H1 (cell line): ENCODE data around the gene BAAT. TPM values are rescaled to one million over a fixed set of nuclear protein-coding genes. Genes with fewer than 3 reads are reported as not detected.

Source experiments
- CTCF ChIA-PET: fragments of 300-600 bp; sonication (Branson Sonifier 250); formaldehyde crosslinking; loops from one replicate; lab custom pipeline; 2021; ENCODE audit not compliant: partially characterized antibody; lab: Charles Lee
- POLR2A ChIA-PET: fragments of 300-600 bp; sonication (Branson Sonifier 250); formaldehyde crosslinking; loops from one replicate; lab custom pipeline; 2021; ENCODE audit warnings: inconsistent platforms; ENCODE audit not compliant: partially characterized antibody; lab: Charles Lee
- DNase-seq, 2 experiments: peaks; one replicate each; pipeline versions ENCODE4 v3.0.0 to v3.0.0-alpha.2; 2010 to 2022; ENCODE audit warnings: low spot score in 2 of 2, low read depth in 1 of 2, mixed read lengths in 1 of 2
- FAIRE-seq: peaks from 2 replicates; lab custom pipeline; 2011; peaks lifted over from hg19 to GRCh38; lab: Jason Lieb, UNC
- H2AFZ ChIP-seq: 2 replicates; pipeline ENCODE4 v1.8.1; 2012; ENCODE audit warnings: low read length, inconsistent platforms
- H2AK5ac ChIP-seq: 2 replicates; pipeline ENCODE4 v1.6.1; 2013; ENCODE audit warnings: low read depth, low read length
- H2BK120ac ChIP-seq: replicated peaks from 2 replicates; pipeline ENCODE3; 2013; ENCODE audit warnings: low read depth, low read length, inconsistent platforms
- H2BK12ac ChIP-seq: 2 replicates; pipeline ENCODE4 v1.6.1; 2013; ENCODE audit warnings: low read depth, low read length
- H2BK15ac ChIP-seq: 2 replicates; pipeline ENCODE4 v1.6.1; 2013; ENCODE audit warnings: low read length
- H2BK20ac ChIP-seq: 2 replicates; pipeline ENCODE4 v1.6.1; 2013; ENCODE audit warnings: low read length
- H2BK5ac ChIP-seq: 2 replicates; pipeline ENCODE4 v1.6.1; 2013; ENCODE audit warnings: low read depth, low read length
- H3K14ac ChIP-seq: 2 replicates; pipeline ENCODE4 v1.6.1; 2013; ENCODE audit warnings: inconsistent platforms; ENCODE audit not compliant: insufficient read length
- H3K18ac ChIP-seq: 2 replicates; pipeline ENCODE4 v1.6.1; 2013; ENCODE audit warnings: low read length; ENCODE audit errors: extremely low read depth
- H3K23ac ChIP-seq: 2 replicates; pipeline ENCODE4 v1.6.1; 2013; ENCODE audit warnings: inconsistent platforms; ENCODE audit not compliant: insufficient read length
- H3K23me2 ChIP-seq: 2 replicates; pipeline ENCODE4 v1.6.1; 2013; ENCODE audit warnings: low read depth, low read length
- H3K27ac ChIP-seq: 2 replicates; pipeline ENCODE4 v1.6.1; 2011; ENCODE audit warnings: low read depth, low read length, inconsistent platforms
- H3K27me3 ChIP-seq, 4 experiments: replicated peaks in 1 of 4; 1 replicate in 1 of 4; 2 replicates in 3 of 4; pipeline versions ENCODE4 v1.6.1 to v1.8.1; 2011 to 2013; ENCODE audit warnings: low read length in 3 of 4, mild to moderate bottlenecking in 3 of 4, inconsistent platforms in 2 of 4, mixed read lengths in 2 of 4, moderate library complexity in 1 of 4; ENCODE audit not compliant: control insufficient read depth in 3 of 4, insufficient read depth in 3 of 4; ENCODE audit errors: extremely low read depth in 1 of 4
- H3K36me3 ChIP-seq, 4 experiments: 2 replicates each; pipeline versions ENCODE4 v1.6.1 to v1.8.1; 2011 to 2013; ENCODE audit warnings: mild to moderate bottlenecking in 4 of 4, low read length in 3 of 4, moderate library complexity in 2 of 4, control low read depth in 1 of 4, inconsistent platforms in 1 of 4; ENCODE audit not compliant: insufficient read depth in 4 of 4, control insufficient read depth in 2 of 4
- H3K4ac ChIP-seq: replicated peaks from 2 replicates; pipeline ENCODE3; 2013; ENCODE audit warnings: low read length, low read depth, mixed read lengths, inconsistent platforms; ENCODE audit not compliant: insufficient read length
- H3K4me1 ChIP-seq, 4 experiments: replicated peaks in 1 of 4; 1 replicate in 1 of 4; 2 replicates in 3 of 4; pipeline versions ENCODE4 v1.6.1 to v1.8.1; 2011 to 2013; ENCODE audit warnings: low read length in 3 of 4, inconsistent platforms in 2 of 4, mixed read lengths in 1 of 4; ENCODE audit not compliant: insufficient read depth in 4 of 4, control insufficient read depth in 3 of 4
- H3K4me2 ChIP-seq, 2 experiments: 2 replicates each; pipeline versions ENCODE4 v1.6.1 to v1.8.1; 2011 to 2013; ENCODE audit warnings: low read depth in 2 of 2, low read length in 2 of 2, control low read depth in 1 of 2, inconsistent platforms in 1 of 2, mild to moderate bottlenecking in 1 of 2; ENCODE audit not compliant: insufficient read depth in 1 of 2
- H3K4me3 ChIP-seq, 4 experiments: fragments of 200-600, 300-600 bp in 1 of 4; sonication (generic), shearing (Covaris generic), sonication (Bioruptor Twin) in 1 of 4; 2 replicates each; pipeline versions ENCODE4 v1.5.1 to v1.8.1; 2011 to 2016; ENCODE audit warnings: low read length in 4 of 4, low read depth in 3 of 4, control low read depth in 2 of 4, inconsistent platforms in 2 of 4, mild to moderate bottlenecking in 2 of 4, mixed read lengths in 1 of 4, moderate library complexity in 1 of 4; ENCODE audit not compliant: insufficient read depth in 2 of 4; ENCODE audit errors: extremely low read depth in 1 of 4
- H3K56ac ChIP-seq: replicated peaks from 2 replicates; pipeline ENCODE3; 2013; ENCODE audit warnings: low read depth, mild to moderate bottlenecking, mixed read lengths, low read length, inconsistent platforms; ENCODE audit not compliant: insufficient read length
- H3K79me1 ChIP-seq: 2 replicates; pipeline ENCODE4 v1.6.1; 2013; ENCODE audit warnings: low read depth, low read length, control low read depth
- H3K79me2 ChIP-seq, 2 experiments: 2 replicates each; pipeline versions ENCODE4 v1.6.1 to v1.8.1; 2012 to 2013; ENCODE audit warnings: low read length in 2 of 2, mild to moderate bottlenecking in 2 of 2, inconsistent platforms in 1 of 2; ENCODE audit not compliant: insufficient read depth in 2 of 2, control insufficient read depth in 1 of 2
- H3K9ac ChIP-seq, 4 experiments: replicated peaks in 1 of 4; 1 replicate in 1 of 4; 2 replicates in 3 of 4; pipeline versions ENCODE4 v1.6.1 to v1.8.1; 2011 to 2013; ENCODE audit warnings: low read depth in 3 of 4, low read length in 3 of 4, control low read depth in 2 of 4, mild to moderate bottlenecking in 2 of 4, moderate library complexity in 2 of 4, inconsistent platforms in 1 of 4; ENCODE audit errors: extremely low read depth in 1 of 4
- H3K9me3 ChIP-seq, 2 experiments: 2 replicates each; pipeline versions ENCODE4 v1.6.1 to v1.8.1; 2012 to 2013; ENCODE audit warnings: mild to moderate bottlenecking in 2 of 2, moderate library complexity in 2 of 2, control low read depth in 1 of 2, inconsistent platforms in 1 of 2, low read depth in 1 of 2, low read length in 1 of 2, mixed read lengths in 1 of 2; ENCODE audit not compliant: insufficient read depth in 2 of 2
- H4K20me1 ChIP-seq, 2 experiments: replicated peaks in 1 of 2; 2 replicates each; pipeline versions ENCODE3 to v1.8.1; 2011 to 2013; ENCODE audit warnings: inconsistent platforms in 2 of 2, low read length in 2 of 2, mild to moderate bottlenecking in 1 of 2; ENCODE audit not compliant: insufficient read depth in 2 of 2, control insufficient read depth in 1 of 2
- H4K5ac ChIP-seq: 2 replicates; pipeline ENCODE4 v1.6.1; 2013; ENCODE audit warnings: low read length, low read depth, mixed read lengths, inconsistent platforms; ENCODE audit not compliant: insufficient read length
- H4K8ac ChIP-seq: 2 replicates; pipeline ENCODE4 v1.8.0; 2013; ENCODE audit warnings: mild to moderate bottlenecking, moderate library complexity, low read length, inconsistent platforms; ENCODE audit not compliant: insufficient read depth; ENCODE audit errors: extremely low read depth
- H4K91ac ChIP-seq: replicated peaks from 2 replicates; pipeline ENCODE3; 2013; ENCODE audit warnings: low read length, mixed read lengths, inconsistent platforms; ENCODE audit not compliant: insufficient read length
- BACH1 ChIP-seq: IDR thresholded peaks from 2 replicates; pipeline ENCODE4 v1.6.1; 2012; ENCODE audit warnings: low read length, improper control_type of control experiment
- BCL11A ChIP-seq, 2 experiments: IDR thresholded peaks; one replicate each; pipeline ENCODE4 v1.6.1; 2011; ENCODE audit warnings: low read depth in 2 of 2, low read length in 2 of 2, mild to moderate bottlenecking in 2 of 2
- CBX5 ChIP-seq: fragments of 300-800, 300-1000 bp; sonication (generic); IDR thresholded peaks from 2 replicates; pipeline ENCODE4 v1.7.1; 2016; ENCODE audit warnings: antibody characterized with exemption, low read length, low read depth
- EZH2 ChIP-seq: fragments of 200-600 bp; sonication (generic); IDR thresholded peaks from 2 replicates; pipeline ENCODE4 v1.7.1; 2012; ENCODE audit warnings: low read depth, mild to moderate bottlenecking, moderate library complexity, low read length, inconsistent platforms; ENCODE audit not compliant: severe bottlenecking
- GABPA ChIP-seq: IDR thresholded peaks from 2 replicates; pipeline ENCODE4 v1.6.1; 2011; ENCODE audit warnings: mild to moderate bottlenecking, low read length, moderate library complexity, borderline replicate concordance; ENCODE audit not compliant: insufficient read depth
- HDAC2 ChIP-seq, 2 experiments: fragments of 300-600 bp in 1 of 2; sonication (generic) in 1 of 2; IDR thresholded peaks; 2 replicates each; pipeline ENCODE4 v1.6.1; 2011 to 2012; ENCODE audit warnings: low read depth in 2 of 2, low read length in 2 of 2, mild to moderate bottlenecking in 2 of 2, moderate library complexity in 2 of 2, borderline replicate concordance in 1 of 2, inconsistent platforms in 1 of 2
- NRF1 ChIP-seq: IDR thresholded peaks from 2 replicates; pipeline ENCODE4 v1.6.1; 2011; ENCODE audit warnings: mild to moderate bottlenecking, low read depth, low read length, improper control_type of control experiment
- RAD21 ChIP-seq, 2 experiments: IDR thresholded peaks in 1 of 2; conservative IDR thresholded peaks in 1 of 2; 2 replicates each; pipeline ENCODE4 v1.6.1; 2011; ENCODE audit warnings: low read depth in 2 of 2, low read length in 2 of 2, improper control_type of control experiment in 1 of 2, inconsistent platforms in 1 of 2, mild to moderate bottlenecking in 1 of 2, moderate library complexity in 1 of 2
- SIN3A ChIP-seq, 2 experiments: IDR thresholded peaks in 1 of 2; conservative IDR thresholded peaks in 1 of 2; 2 replicates each; pipeline ENCODE4 v1.6.1; 2011 to 2012; ENCODE audit warnings: low read length in 2 of 2, improper control_type of control experiment in 1 of 2, low read depth in 1 of 2, mild to moderate bottlenecking in 1 of 2
- SIX5 ChIP-seq: IDR thresholded peaks from 2 replicates; pipeline ENCODE4 v1.6.1; 2011; ENCODE audit warnings: mild to moderate bottlenecking, low read depth, low read length
- TCF12 ChIP-seq: IDR thresholded peaks from 2 replicates; pipeline ENCODE4 v1.6.1; 2011; ENCODE audit warnings: low read depth, mild to moderate bottlenecking, low read length
- WGBS, 2 experiments: shearing (Covaris generic) in 1 of 2; methylation state at CpG; one replicate each; pipeline versions ENCODE4 v1.1.6 to v1.1.7; 2013 to 2015; ENCODE audit warnings: low lambda C conversion rate in 2 of 2, mixed read lengths in 2 of 2, inconsistent platforms in 1 of 2, low coverage in 1 of 2, missing lambda C conversion rate in 1 of 2; ENCODE audit not compliant: insufficient replicate concordance in 2 of 2, insufficient coverage in 1 of 2, insufficient read length in 1 of 2; ENCODE audit errors: extremely low coverage in 1 of 2, missing lambda C conversion rate in 1 of 2; 5-methylcytosine and 5-hydroxymethylcytosine counted together
- polyA plus RNA-seq, 7 experiments: library from polyadenylated mRNA; depleted of rRNA in 3 of 7; stranded (reverse) in 5 of 7; unstranded in 2 of 7; fragments of >200 nt in 5 of 7; fragments of 200-250 nt in 2 of 7; gene quantifications; 1 replicate in 5 of 7; 2 replicates in 1 of 7; 4 replicates in 1 of 7; pipeline versions ENCODE4 v1.2.1 to v1.2.3, GENCODE V29; 2011 to 2013; ENCODE audit warnings: missing spikeins in 2 of 7, mixed read lengths in 2 of 7
- total RNA-seq: library from RNA; stranded (reverse); fragmentation: NEBNext Ultra II Directional; extraction: Animal tissue kit (Norgen Biotek cat#: 25700); gene quantifications from 2 replicates; pipeline ENCODE4 v1.2.1, GENCODE V29; 2021

Gene BAAT
- total and polyA plus RNA-seq, 2 of the 8 experiments (the other 6 are each of a cell fraction or from before 2014, with no cell fraction given), result 0.09 to 0.17 TPM

DNA sequence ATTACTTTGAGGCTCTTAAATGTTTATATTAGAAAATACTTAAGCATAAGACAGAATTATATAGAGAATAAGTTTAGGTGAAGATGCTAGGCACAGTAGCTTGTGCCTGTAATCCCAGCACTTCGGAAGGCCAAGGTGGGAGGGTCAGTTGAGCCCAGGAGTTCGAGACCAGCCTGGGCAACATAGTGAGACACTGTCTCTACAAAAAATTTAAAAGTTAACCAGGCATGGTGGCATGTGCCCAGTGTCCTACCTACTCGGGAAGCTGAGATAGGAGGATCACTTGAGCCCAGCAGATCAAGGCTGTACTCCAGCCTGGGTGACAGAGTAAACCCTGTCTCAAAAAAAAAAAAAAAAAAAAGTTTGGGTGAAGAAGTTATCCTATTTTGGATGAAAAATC lies 61.7 kb downstream of the BAAT start:
- H2AFZ ChIP-seq, result no peak overlapping the region
- WGBS, 2 experiments, result 86% methylated on average over 3 of the region's 3 CpGs; no CpG with 5 or more reads in 1 of the 2 experiments
- TF ChIP-seq BCL11A (IDR thresholded peaks at IDR 0.05; ENCODE audit: low read depth in 2 of 2, low read length in 2 of 2) (no peak), CBX5 (no peak), GABPA (no peak), BACH1 (no peak), NRF1 (no peak), SIN3A (conservative IDR thresholded peaks at IDR 0.05 in 1 of 2, IDR thresholded peaks at IDR 0.05 in 1 of 2; ENCODE audit: low read depth in 1 of 2, low read length in 2 of 2) (no peak), RAD21 (IDR thresholded peaks at IDR 0.05 in 1 of 2, conservative IDR thresholded peaks at IDR 0.05 in 1 of 2; ENCODE audit: low read depth in 2 of 2, low read length in 2 of 2) (no peak), TCF12 (no peak), EZH2 (no peak), HDAC2 (IDR thresholded peaks at IDR 0.05; ENCODE audit: borderline replicate concordance in 1 of 2, low read depth in 2 of 2, low read length in 2 of 2) (no peak), SIX5 (no peak)

More for the DNA sequence above, 61.7 kb downstream of the BAAT start:
- Histone ChIP-seq H3K36me3 (no peaks in the 10 kb centered on the region), H3K27me3 (no peaks in the 10 kb centered on the region), H2BK20ac (no peak overlapping the region), H3K79me2 (no peaks in the 10 kb centered on the region), H3K14ac (no peak overlapping the region), H3K9me3 (peaks cover 0 to 3% of the 10 kb centered on the region in 2 experiments; a peak in 2 of 4 replicates), H2BK12ac (no peak overlapping the region), H3K9ac (no peak overlapping the region), H4K91ac (no peak overlapping the region), H3K18ac (no peak overlapping the region), H3K4me3 (no peak overlapping the region), H4K8ac (no peak overlapping the region), H2BK120ac (no peak overlapping the region), H3K23ac (no peak overlapping the region), H4K20me1 (no peaks in the 10 kb centered on the region), H3K23me2 (no peaks in the 10 kb centered on the region), H3K4me2 (no peak overlapping the region), H3K27ac (no peak overlapping the region), H2BK15ac (no peak overlapping the region), H4K5ac (no peak overlapping the region), H3K4ac (no peak overlapping the region), H2AK5ac (no peak overlapping the region), H3K56ac (no peak overlapping the region), H3K4me1 (peaks cover 0 to 6% (median 5%) of the 10 kb centered on the region in 4 experiments; a peak in 5 of 7 replicates), H2BK5ac (no peak overlapping the region), H3K79me1 (no peaks in the 10 kb centered on the region)
- FAIRE-seq (no peak), DNase-seq (no peak)
- CTCF ChIA-PET, result interaction anchor here (1.0 to 1.7 kb wide), 5 partner anchors 11 to 721 kb away, joined by 3 to 4 read pairs (median 4); no protein-coding TSS in a partner anchor
- POLR2A ChIA-PET, result no interaction called here
